ENCODE results near the gene IL18R1. TPM values are rescaled to one million over a fixed set of nuclear protein-coding genes. Genes with fewer than 3 reads are reported as not detected.

The IL18R1 gene
- total and polyA plus RNA-seq, 7 donors, result 0.60 to 5.2 (median 1.4) TPM

- TF ChIP-seq EP300 (IDR thresholded peaks at IDR 0.05) (no peak), CTCF (IDR thresholded peaks at IDR 0.05) (no peak)
- no peak for DNase-seq
- 91% methylated on average over 8 of the region's 8 CpGs for whole genome bisulfite sequencing, 2 donors
- Histone ChIP-seq H3K27me3 (no peaks in the 10 kb centered on the region), H3K4me3 (no peak overlapping the region), H3K27ac (no peak overlapping the region), H3K9me3 (no peaks in the 10 kb centered on the region), H3K4me1 (peaks cover 0 to 12% (median 8%) of the 10 kb centered on the region in 4 donors), H3K36me3 (no peaks in the 10 kb centered on the region)
- intact Hi-C loops (cut with DNase I), result loop anchor here (5.0 to 10.0 kb wide), 2 partner anchors 101 to 334 kb away; no protein-coding TSS in a partner anchor
Observed at GRCh38 chr2:102358496-102358895, 2.9 kb downstream of the IL18R1 start.

- no peak overlapping the region for H3K4me3 ChIP-seq
- TF ChIP-seq POLR2AphosphoS5 (IDR thresholded peaks at IDR 0.05) (no peak), EP300 (IDR thresholded peaks at IDR 0.05) (no peak), POLR2A (IDR thresholded peaks at IDR 0.05) (no peak), CTCF (IDR thresholded peaks at IDR 0.05) (no peak)
- intact Hi-C loops (cut with DNase I), result loop anchor here (5.0 to 10.0 kb wide), 2 partner anchors 102 to 335 kb away; no protein-coding TSS in a partner anchor
- no peak overlapping the region for H3K27ac ChIP-seq
- no peaks in the 10 kb centered on the region for H3K9me3 ChIP-seq
- no peak for DNase-seq
- H3K36me3 ChIP-seq, result no peaks in the 10 kb centered on the region
- no peaks in the 10 kb centered on the region for H3K27me3 ChIP-seq
- WGBS, 2 donors, result 91 to 93% methylated on average over 3 of the region's 3 CpGs
- peaks cover 0 to 12% (median 8%) of the 10 kb centered on the region in 4 donors for H3K4me1 ChIP-seq
Observed at GRCh38 chr2:102359527-102359926, 3.9 kb downstream of the IL18R1 start.

DNA sequence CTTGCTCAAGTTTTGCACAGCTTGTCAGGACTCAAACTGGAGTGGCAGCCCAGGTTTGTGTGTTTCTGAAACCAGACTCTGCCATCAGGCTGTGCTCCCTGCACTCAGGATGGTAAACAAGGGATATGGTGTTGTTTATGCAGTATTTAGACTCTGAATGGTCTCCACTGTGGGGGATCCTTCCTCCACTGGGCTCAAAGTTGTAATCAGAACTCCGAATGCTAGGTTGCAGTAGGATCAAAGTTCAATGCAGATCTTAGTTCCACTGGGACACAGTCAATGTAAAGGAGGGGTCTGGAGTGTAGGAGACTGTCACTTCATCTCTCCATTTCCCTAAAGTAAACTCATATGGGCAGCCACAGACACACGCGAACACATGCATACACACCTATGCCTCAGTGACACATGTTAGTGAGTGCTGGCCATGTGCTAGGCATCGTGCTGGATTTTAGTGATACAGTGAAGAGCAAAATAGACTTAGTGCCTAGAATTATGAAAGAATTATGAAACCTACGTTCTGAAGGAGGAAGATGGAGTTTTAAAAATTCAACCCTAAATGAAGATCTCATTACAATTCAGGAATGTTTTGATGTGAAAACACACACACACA lies 6.1 kb downstream of the IL18R1 start:
- intact Hi-C loops (cut with DNase I), result no loop called here
- no peaks in the 10 kb centered on the region for H3K27me3 ChIP-seq
- 78 to 88% methylated on average over 5 of the region's 5 CpGs for WGBS, 2 donors

GRCh38 chr2:102365763-102366162 lies 10.2 kb downstream of the IL18R1 start:
- Histone ChIP-seq H3K27me3 (no peaks in the 10 kb centered on the region), H3K27ac (no peak overlapping the region), H3K9me3 (peaks cover 0 to 9% (median 3%) of the 10 kb centered on the region in 4 donors), H3K36me3 (no peaks in the 10 kb centered on the region), H3K4me1 (no peaks in the 10 kb centered on the region), H3K4me3 (no peak overlapping the region)
- WGBS, 2 donors, result 91 to 94% methylated on average over 1 of the region's 1 CpG
- no peak for TF ChIP-seq CTCF (IDR thresholded peaks at IDR 0.05)
- TF ChIP-seq POLR2A (IDR thresholded peaks at IDR 0.05), result no peak
- no peak for TF ChIP-seq POLR2AphosphoS5 (IDR thresholded peaks at IDR 0.05)
- TF ChIP-seq EP300 (IDR thresholded peaks at IDR 0.05), result no peak
- DNase-seq, result no peak
- intact Hi-C loops (cut with DNase I), result no loop called here

More for the DNA sequence above, 6.1 kb downstream of the IL18R1 start:
- no peak overlapping the region for H3K4me3 ChIP-seq
- H3K4me1 ChIP-seq, result no peaks in the 10 kb centered on the region
- H3K27ac ChIP-seq, result no peak overlapping the region
- H3K9me3 ChIP-seq, result peaks cover 0 to 9% (median 3%) of the 10 kb centered on the region in 4 donors
- no peaks in the 10 kb centered on the region for H3K36me3 ChIP-seq
- no peak for TF ChIP-seq CTCF (IDR thresholded peaks at IDR 0.05)
- TF ChIP-seq POLR2A (IDR thresholded peaks at IDR 0.05), result no peak
- no peak for TF ChIP-seq EP300 (IDR thresholded peaks at IDR 0.05)
- no peak for TF ChIP-seq POLR2AphosphoS5 (IDR thresholded peaks at IDR 0.05)
- no peak for DNase-seq

All from sigmoid colon (tissue), 7 donors.